Measurements from ENCODE around the gene CHST12.

CHST12 gene

DNA sequence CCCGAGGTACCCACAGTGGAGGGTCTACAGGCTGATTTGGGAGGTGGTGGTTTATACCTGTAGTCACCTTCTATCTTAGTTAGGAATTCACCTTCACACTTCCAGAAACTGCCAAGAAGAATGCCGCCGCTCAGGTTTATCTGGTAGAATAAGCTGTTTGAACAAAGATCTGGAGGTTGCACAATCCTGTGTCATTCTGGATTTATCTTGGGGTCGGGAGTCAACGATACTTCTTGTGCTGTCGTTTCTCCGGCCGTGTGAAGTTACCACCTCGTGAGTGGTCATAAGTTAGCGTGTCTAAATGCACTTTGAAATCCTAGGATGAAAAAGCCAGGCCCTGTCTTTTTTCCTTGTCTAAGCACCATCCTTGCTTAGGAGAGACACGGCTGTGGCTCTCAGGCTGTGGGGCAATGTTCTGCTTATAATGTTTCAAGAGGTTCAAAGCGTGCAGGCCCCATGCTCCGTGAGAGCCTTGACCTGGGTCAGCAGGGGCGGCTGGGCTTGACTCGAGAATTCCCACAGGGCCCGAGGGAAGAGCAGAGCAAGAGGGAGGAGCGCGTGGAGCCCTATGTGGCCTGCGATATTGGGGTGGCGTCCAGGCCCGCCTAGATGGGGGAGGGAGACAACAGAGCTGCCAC is 37.3 kb downstream of the CHST12 start:
- TF ChIP-seq, protein P1, sequence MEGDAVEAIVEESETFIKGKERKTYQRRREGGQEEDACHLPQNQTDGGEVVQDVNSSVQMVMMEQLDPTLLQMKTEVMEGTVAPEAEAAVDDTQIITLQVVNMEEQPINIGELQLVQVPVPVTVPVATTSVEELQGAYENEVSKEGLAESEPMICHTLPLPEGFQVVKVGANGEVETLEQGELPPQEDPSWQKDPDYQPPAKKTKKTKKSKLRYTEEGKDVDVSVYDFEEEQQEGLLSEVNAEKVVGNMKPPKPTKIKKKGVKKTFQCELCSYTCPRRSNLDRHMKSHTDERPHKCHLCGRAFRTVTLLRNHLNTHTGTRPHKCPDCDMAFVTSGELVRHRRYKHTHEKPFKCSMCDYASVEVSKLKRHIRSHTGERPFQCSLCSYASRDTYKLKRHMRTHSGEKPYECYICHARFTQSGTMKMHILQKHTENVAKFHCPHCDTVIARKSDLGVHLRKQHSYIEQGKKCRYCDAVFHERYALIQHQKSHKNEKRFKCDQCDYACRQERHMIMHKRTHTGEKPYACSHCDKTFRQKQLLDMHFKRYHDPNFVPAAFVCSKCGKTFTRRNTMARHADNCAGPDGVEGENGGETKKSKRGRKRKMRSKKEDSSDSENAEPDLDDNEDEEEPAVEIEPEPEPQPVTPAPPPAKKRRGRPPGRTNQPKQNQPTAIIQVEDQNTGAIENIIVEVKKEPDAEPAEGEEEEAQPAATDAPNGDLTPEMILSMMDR (IDR thresholded peaks at IDR 0.05; ENCODE audit: control insufficient read depth, insufficient read depth, low read depth, low read length, missing control alignments), result no peak
- DNase-seq (ENCODE audit: low read depth), result no peak
- H3K4me3 ChIP-seq (ENCODE audit: control insufficient read depth, low read depth, low read length), result no peak overlapping the region

DNA sequence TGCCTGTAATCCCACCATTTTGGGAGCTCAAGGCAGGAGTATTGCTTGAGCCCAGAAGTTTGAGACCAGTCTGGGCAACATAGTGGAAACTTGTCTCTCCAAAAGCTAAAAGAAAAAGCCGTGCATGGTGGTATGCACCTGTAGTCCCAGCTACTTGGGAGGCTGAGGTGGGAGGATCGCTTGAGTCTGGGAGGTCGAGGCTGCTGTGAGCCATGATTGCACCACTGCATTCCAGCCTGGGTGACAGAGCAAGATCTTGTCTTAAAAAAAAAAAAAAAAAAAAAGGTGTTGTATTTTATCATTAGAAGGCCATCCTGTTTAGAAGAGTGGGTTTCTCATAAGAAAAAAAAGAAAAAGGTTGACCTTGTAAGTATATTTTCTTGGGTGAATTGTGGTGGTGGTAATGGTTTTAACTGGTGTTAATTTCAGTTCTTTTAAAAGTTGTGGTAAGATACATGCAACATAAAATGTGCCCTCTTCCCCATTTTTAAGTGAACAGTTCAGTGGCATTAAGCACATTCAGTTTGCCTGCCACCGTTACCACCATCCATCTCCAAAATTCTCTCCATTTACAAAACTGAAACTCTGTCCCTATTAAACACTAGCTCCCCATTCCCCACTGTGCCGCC is 38.1 kb downstream of the CHST12 start:
- TF ChIP-seq, protein P1 (IDR thresholded peaks at IDR 0.05; ENCODE audit: control insufficient read depth, insufficient read depth, low read depth, low read length, missing control alignments), result no peak
- no peak for DNase-seq (ENCODE audit: low read depth)
- H3K4me3 ChIP-seq (ENCODE audit: control insufficient read depth, low read depth, low read length), result no peak overlapping the region

DNA sequence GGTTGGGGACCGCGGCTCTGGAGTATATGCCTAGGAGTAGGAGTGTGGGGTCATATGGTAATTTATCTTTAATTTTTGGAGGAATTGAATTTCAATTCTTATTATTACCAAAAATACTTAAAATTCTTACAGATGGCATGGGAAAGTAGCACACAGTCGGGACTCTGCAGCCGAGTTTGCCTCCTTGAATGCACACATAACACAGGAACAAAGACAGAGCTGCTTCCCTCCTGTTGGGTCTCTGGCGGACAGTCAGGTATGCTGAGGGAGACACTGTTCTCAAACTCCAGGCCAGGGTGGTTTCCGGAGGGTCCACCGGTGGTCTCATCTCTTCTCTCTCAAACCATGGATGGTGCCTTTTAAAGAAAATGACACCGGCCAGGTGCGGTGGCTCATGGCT is 40.1 kb downstream of the CHST12 start:
- no peak for DNase-seq (ENCODE audit: low read depth)
- TF ChIP-seq, protein P1 (IDR thresholded peaks at IDR 0.05; ENCODE audit: control insufficient read depth, insufficient read depth, low read depth, low read length, missing control alignments), result no peak
- H3K4me3 ChIP-seq (ENCODE audit: control insufficient read depth, low read depth, low read length), result no peak overlapping the region

DNA sequence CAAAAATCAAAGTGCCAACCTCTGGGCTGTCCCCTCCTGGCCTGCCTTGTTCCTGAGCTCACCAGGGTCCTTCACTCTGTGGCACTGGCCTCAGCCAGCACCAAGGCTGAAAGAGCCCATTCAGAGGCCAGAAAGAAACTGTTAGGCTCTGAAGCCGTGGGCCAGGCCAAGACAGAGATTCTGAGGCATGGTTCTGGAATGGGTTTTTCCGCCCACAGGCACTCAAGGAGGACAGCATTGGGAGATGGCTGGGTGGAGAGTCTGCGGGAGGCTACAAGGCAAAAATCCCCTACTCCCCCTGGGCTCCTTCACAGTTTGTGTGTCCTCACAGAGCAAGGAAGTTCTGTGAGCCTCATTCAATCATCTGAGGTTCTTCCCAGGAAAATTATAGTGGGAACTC is 41.1 kb downstream of the CHST12 start:
- peak; percentile 55 for DNase-seq (ENCODE audit: low read depth)
- TF ChIP-seq, protein P1 (IDR thresholded peaks at IDR 0.05; ENCODE audit: control insufficient read depth, insufficient read depth, low read depth, low read length, missing control alignments), result no peak
- H3K4me3 ChIP-seq (ENCODE audit: control insufficient read depth, low read depth, low read length), result no peak overlapping the region

DNA sequence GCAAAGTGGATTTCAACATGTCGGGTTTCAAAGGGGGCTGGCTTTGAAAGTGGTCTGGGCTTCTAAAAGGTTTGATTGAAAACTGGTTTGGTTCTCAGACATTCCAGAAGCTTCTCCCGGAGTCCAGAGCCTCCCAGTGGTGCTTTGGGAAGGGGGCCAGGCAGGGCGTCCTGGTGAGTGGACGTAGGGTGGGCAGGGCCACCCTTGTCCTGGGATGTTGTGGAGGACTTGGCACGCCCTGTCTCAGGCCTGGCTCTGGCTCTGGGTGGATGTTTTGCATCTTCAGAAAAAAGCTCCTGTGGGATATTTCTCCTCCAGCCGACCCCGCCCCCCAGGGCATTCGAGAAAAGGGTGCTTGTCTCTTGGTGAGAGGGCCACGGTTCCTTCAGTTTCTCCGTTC is 41.6 kb downstream of the CHST12 start:
- H3K4me3 ChIP-seq (ENCODE audit: control insufficient read depth, low read depth, low read length), result no peak overlapping the region
- DNase-seq (ENCODE audit: low read depth), result no peak
- TF ChIP-seq, protein P1 (IDR thresholded peaks at IDR 0.05; ENCODE audit: control insufficient read depth, insufficient read depth, low read depth, low read length, missing control alignments), result peak; percentile 18

DNA sequence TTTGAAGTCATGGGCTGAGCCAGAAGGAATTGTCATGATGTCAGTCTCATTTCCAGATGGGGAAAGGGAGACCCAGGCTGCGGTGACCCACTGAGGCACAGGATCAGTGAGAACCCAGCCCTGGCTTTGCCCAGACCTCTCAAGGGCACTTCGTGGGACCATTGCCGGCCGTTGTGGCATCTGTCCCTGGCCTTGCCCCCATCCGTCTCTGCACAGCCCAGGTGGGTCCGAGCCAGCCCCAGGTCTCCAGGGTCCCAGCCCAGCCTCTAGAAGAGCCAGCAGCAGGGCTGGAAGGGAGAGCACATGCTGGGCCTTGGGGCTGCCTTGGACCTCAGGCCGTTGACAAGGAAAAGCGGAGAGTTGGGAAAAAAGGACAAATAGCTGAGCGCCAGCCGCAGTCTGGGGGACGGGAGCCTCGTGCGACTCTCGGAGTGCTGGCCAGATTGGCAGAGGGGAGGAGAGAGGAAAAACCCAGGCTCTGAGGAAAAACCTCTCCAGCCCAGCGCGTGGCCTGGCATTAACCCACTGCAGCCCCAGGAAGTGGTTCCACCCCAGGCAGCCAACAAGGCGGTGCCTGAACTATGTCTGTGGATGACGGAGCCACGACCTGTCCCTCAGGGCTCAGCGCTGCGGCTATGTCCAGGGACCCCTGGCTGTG is 42.6 kb downstream of the CHST12 start:
- no peak overlapping the region for H3K4me3 ChIP-seq (ENCODE audit: control insufficient read depth, low read depth, low read length)
- no peak for DNase-seq (ENCODE audit: low read depth)
- TF ChIP-seq, protein P1 (IDR thresholded peaks at IDR 0.05; ENCODE audit: control insufficient read depth, insufficient read depth, low read depth, low read length, missing control alignments), result no peak

All from AG09309 (cell line).